ENCODE measurements around the gene ZC3H4. TPM values are rescaled to one million over a fixed set of nuclear protein-coding genes. Genes with fewer than 3 reads are reported as not detected.

ZC3H4 gene
- total and polyA plus RNA-seq, 4 donors, result 2.9 to 11.8 (median 6.3) TPM

GRCh38 chr19:47120470-47121067 lies 7.0 kb upstream of the ZC3H4 start:
- Histone ChIP-seq H3K36me3 (ENCODE audit: control insufficient read depth in 4 of 4, insufficient read depth in 3 of 4, low read depth in 1 of 4, low read length in 3 of 4) (no peaks in the 10 kb centered on the region), H3K27me3 (ENCODE audit: control insufficient read depth in 4 of 4, insufficient read depth in 4 of 4, low read length in 3 of 4) (no peaks in the 10 kb centered on the region), H3K9me3 (ENCODE audit: control insufficient read depth in 4 of 4, low read length in 3 of 4) (no peaks in the 10 kb centered on the region), H3K9ac (ENCODE audit: low read depth in 1 of 2, low read length in 2 of 2) (no peak overlapping the region), H3K4me3 (ENCODE audit: low read depth in 1 of 3, low read length in 3 of 3) (no peak overlapping the region), H3K27ac (ENCODE audit: low read depth in 1 of 2, low read length in 2 of 2) (no peak overlapping the region), H3K4me1 (ENCODE audit: control insufficient read depth in 4 of 4, insufficient read depth in 4 of 4, low read length in 3 of 4) (peaks cover 0 to 4% (median under 1%) of the 10 kb centered on the region in 4 donors)
- DNase-seq (ENCODE audit: low spot score), result no peak
- TF ChIP-seq FOXA1 (IDR thresholded peaks at IDR 0.05) (no peak), CTCF (IDR thresholded peaks at IDR 0.05; ENCODE audit: low read depth, low read length, missing input control) (no peak), HNF4G (IDR thresholded peaks at IDR 0.05) (no peak), RXRA (IDR thresholded peaks at IDR 0.05) (no peak), GABPA (IDR thresholded peaks at IDR 0.05 in 1 of 2, conservative IDR thresholded peaks at IDR 0.05 in 1 of 2) (no peak), ZBTB33 (IDR thresholded peaks at IDR 0.05) (no peak), ATF3 (IDR thresholded peaks at IDR 0.05) (no peak), HNF4A (conservative IDR thresholded peaks at IDR 0.05) (no peak), REST (IDR thresholded peaks at IDR 0.05) (no peak), YY1 (IDR thresholded peaks at IDR 0.05) (no peak), MAX (IDR thresholded peaks at IDR 0.05) (no peak), FOXA2 (IDR thresholded peaks at IDR 0.05) (no peak), TAF1 (conservative IDR thresholded peaks at IDR 0.05) (no peak)
- WGBS, result 90% methylated on average over 6 of the region's 6 CpGs

All from liver (tissue), 9 donors.